Smooth muscle cell (in vitro differentiated cells): ENCODE data around the gene ZSCAN1. TPM values are rescaled to one million over a fixed set of nuclear protein-coding genes. Genes with fewer than 3 reads are reported as not detected.
A peak's percentile ranks its signal among the peaks of the same experiment; 100 is the strongest.
"Not testable (repeated sequence)": the region's sequence is repeated elsewhere in the genome, so short reads cannot be mapped to it uniquely, and the experiment has no call there.

Experiments used
- DNase-seq: peaks from one replicate; lab custom pipeline; 2025; ENCODE audit not compliant: unreplicated experiment; lab: John Stamatoyannopoulos, UW
- H2AFZ ChIP-seq: fragments of 200-600 bp; sonication (generic); 2 replicates; pipeline ENCODE4 v1.6.0; 2016; ENCODE audit warnings: antibody characterized with exemption, low read depth, mild to moderate bottlenecking
- H3F3A ChIP-seq: fragments of 200-600 bp; sonication (generic); 2 replicates; pipeline ENCODE4 v1.6.0; 2017; ENCODE audit warnings: antibody characterized with exemption, low read depth
- H3K27ac ChIP-seq: fragments of 200-600 bp; sonication (generic); 2 replicates; pipeline ENCODE4 v1.5.1; 2016; ENCODE audit warnings: low read depth, mild to moderate bottlenecking
- H3K27me3 ChIP-seq: fragments of 200-600 bp; sonication (generic); 2 replicates; pipeline ENCODE4 v1.6.1; 2016; ENCODE audit warnings: low read depth, mild to moderate bottlenecking
- H3K36me3 ChIP-seq: fragments of 200-600 bp; sonication (generic); 2 replicates; pipeline ENCODE4 v1.5.1; 2016; ENCODE audit warnings: low read depth
- H3K4me1 ChIP-seq: fragments of 200-600 bp; sonication (generic); 2 replicates; pipeline ENCODE4 v1.5.1; 2016; ENCODE audit warnings: low read depth
- H3K4me2 ChIP-seq: fragments of 200-600 bp; sonication (generic); 2 replicates; pipeline ENCODE4 v1.6.0; 2016; ENCODE audit warnings: mild to moderate bottlenecking
- H3K4me3 ChIP-seq: fragments of 200-600 bp; sonication (generic); 2 replicates; pipeline ENCODE4 v1.5.1; 2016; ENCODE audit warnings: mild to moderate bottlenecking
- H3K79me2 ChIP-seq: fragments of 200-600 bp; sonication (generic); 2 replicates; pipeline ENCODE4 v1.6.0; 2016; ENCODE audit warnings: low read depth, mild to moderate bottlenecking
- H3K9ac ChIP-seq: fragments of 200-600 bp; sonication (generic); 2 replicates; pipeline ENCODE4 v1.6.0; 2016; ENCODE audit warnings: low read depth
- H3K9me3 ChIP-seq: fragments of 200-600 bp; sonication (generic); replicated peaks from 2 replicates; pipeline ENCODE4 v1.5.1; 2016; ENCODE audit warnings: low read depth
- H4K20me1 ChIP-seq: fragments of 200-600 bp; sonication (generic); 2 replicates; pipeline ENCODE4 v1.6.0; 2016; ENCODE audit warnings: low read depth
- WGBS: methylation state at CpG from one replicate; pipeline ENCODE4 v1.1.7; 2016; ENCODE audit warnings: low lambda C conversion rate; 5-methylcytosine and 5-hydroxymethylcytosine counted together
- polyA plus RNA-seq: library from polyadenylated mRNA; unstranded; fragments of >200 nt; fragmentation: Nextera tagmentation; extraction: Ambion mirVana; gene quantifications from 2 replicates; pipeline ENCODE4 v1.2.1, GENCODE V29; 2016
- total RNA-seq: library from RNA; depleted of rRNA; stranded (reverse); fragments of >200 nt; gene quantifications from 2 replicates; pipeline ENCODE4 v1.2.3, GENCODE V29; 2014
- TF ChIP-seq, protein P1 (sequence below): fragments of 200-600 bp; sonication (generic); IDR thresholded peaks from 2 replicates; pipeline ENCODE4 v1.5.1; 2017; ENCODE audit warnings: borderline replicate concordance, mild to moderate bottlenecking, antibody characterized with exemption; ENCODE audit not compliant: insufficient read depth, poor library complexity, severe bottlenecking

ZSCAN1 gene
- total and polyA plus RNA-seq, 2 experiments from 2014 or later = 0.94 TPM; not detected in 1

DNA sequence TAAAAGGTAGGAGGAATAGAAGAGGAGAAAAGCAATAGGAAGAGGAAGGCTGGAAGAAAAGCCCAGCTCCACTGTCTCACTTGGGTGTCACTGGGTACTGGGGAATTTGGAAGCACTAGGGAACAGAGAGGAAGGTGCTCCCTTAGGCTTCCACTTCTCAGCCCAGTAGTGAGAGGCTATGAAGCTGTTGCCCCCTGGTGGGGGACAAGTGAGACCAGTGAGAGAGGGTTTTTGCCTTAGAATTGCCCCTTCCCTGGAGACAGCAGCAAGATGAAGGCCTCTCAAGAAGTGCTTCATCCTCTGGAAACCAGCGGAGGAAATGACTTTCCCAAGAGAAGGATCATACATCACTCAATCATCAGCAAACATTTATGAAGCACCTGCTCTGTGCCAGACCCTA, 26.5 kb upstream of the ZSCAN1 start:
- H3K27me3 ChIP-seq = no peaks in the 10 kb centered on the region
- H3F3A ChIP-seq = no peaks in the 10 kb centered on the region
- DNase-seq = no peak
- no peaks in the 10 kb centered on the region for H3K4me1 ChIP-seq
- no peaks in the 10 kb centered on the region for H4K20me1 ChIP-seq
- peaks cover 34% of the 10 kb centered on the region for H3K36me3 ChIP-seq
- no peak overlapping the region for H3K4me3 ChIP-seq
- no peak overlapping the region for H3K9ac ChIP-seq
- H3K27ac ChIP-seq = no peak overlapping the region
- TF ChIP-seq, protein P1, sequence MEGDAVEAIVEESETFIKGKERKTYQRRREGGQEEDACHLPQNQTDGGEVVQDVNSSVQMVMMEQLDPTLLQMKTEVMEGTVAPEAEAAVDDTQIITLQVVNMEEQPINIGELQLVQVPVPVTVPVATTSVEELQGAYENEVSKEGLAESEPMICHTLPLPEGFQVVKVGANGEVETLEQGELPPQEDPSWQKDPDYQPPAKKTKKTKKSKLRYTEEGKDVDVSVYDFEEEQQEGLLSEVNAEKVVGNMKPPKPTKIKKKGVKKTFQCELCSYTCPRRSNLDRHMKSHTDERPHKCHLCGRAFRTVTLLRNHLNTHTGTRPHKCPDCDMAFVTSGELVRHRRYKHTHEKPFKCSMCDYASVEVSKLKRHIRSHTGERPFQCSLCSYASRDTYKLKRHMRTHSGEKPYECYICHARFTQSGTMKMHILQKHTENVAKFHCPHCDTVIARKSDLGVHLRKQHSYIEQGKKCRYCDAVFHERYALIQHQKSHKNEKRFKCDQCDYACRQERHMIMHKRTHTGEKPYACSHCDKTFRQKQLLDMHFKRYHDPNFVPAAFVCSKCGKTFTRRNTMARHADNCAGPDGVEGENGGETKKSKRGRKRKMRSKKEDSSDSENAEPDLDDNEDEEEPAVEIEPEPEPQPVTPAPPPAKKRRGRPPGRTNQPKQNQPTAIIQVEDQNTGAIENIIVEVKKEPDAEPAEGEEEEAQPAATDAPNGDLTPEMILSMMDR = no peak
- no peak overlapping the region for H3K4me2 ChIP-seq
- H3K79me2 ChIP-seq = peaks cover 12% of the 10 kb centered on the region
- WGBS = 100% methylated on average over 1 of the region's 1 CpG
- no peak overlapping the region for H2AFZ ChIP-seq
- H3K9me3 ChIP-seq = peaks cover 15% of the 10 kb centered on the region

- not testable (repeated sequence) for H3K4me1 ChIP-seq, DNase-seq, H4K20me1 ChIP-seq, H2AFZ ChIP-seq, H3K9ac ChIP-seq, H3K79me2 ChIP-seq, H3F3A ChIP-seq, H3K27me3 ChIP-seq
- H3K27ac ChIP-seq = peak overlapping the region; percentile 38
- WGBS = 71% methylated on average over 10 of the region's 10 CpGs
- H3K4me3 ChIP-seq = peak overlapping the region; percentile 34
- H3K36me3 ChIP-seq = peaks cover 34% of the 10 kb centered on the region
- H3K4me2 ChIP-seq = peak overlapping the region; percentile 48
- peaks cover 15% of the 10 kb centered on the region for H3K9me3 ChIP-seq
These were observed 24.9 kb upstream of the ZSCAN1 start for GRCh38 chr19:58008877-58009276.

- WGBS = 63% methylated on average over 21 of the region's 21 CpGs
- H3F3A ChIP-seq = no peaks in the 10 kb centered on the region
- H4K20me1 ChIP-seq = no peaks in the 10 kb centered on the region
- H3K79me2 ChIP-seq = no peaks in the 10 kb centered on the region
- H3K27me3 ChIP-seq = no peaks in the 10 kb centered on the region
- TF ChIP-seq, protein P1 = no peak
- no peak overlapping the region for H3K9ac ChIP-seq
- H3K36me3 ChIP-seq = peaks cover 33% of the 10 kb centered on the region
- peak overlapping the region; percentile 48 for H3K4me2 ChIP-seq
- DNase-seq = no peak
- peak overlapping the region; percentile 34 for H3K4me3 ChIP-seq
- H2AFZ ChIP-seq = no peak overlapping the region
- H3K9me3 ChIP-seq = peaks cover 15% of the 10 kb centered on the region
- H3K4me1 ChIP-seq = no peaks in the 10 kb centered on the region
- H3K27ac ChIP-seq = peak overlapping the region; percentile 38
These were observed 24.5 kb upstream of the ZSCAN1 start for GRCh38 chr19:58009301-58009665.

- H3F3A ChIP-seq = no peaks in the 10 kb centered on the region
- TF ChIP-seq, protein P1 = no peak
- H2AFZ ChIP-seq = no peak overlapping the region
- H4K20me1 ChIP-seq = no peaks in the 10 kb centered on the region
- H3K27ac ChIP-seq = peak overlapping the region; percentile 38
- no peaks in the 10 kb centered on the region for H3K79me2 ChIP-seq
- 62% methylated on average over 41 of the region's 41 CpGs for WGBS
- H3K4me1 ChIP-seq = no peaks in the 10 kb centered on the region
- H3K4me3 ChIP-seq = peak overlapping the region; percentile 34
- no peak for DNase-seq
- H3K36me3 ChIP-seq = peaks cover 28% of the 10 kb centered on the region
- peak overlapping the region; percentile 69 for H3K4me2 ChIP-seq
- no peak overlapping the region for H3K9ac ChIP-seq
- no peaks in the 10 kb centered on the region for H3K27me3 ChIP-seq
- peaks cover 15% of the 10 kb centered on the region for H3K9me3 ChIP-seq
These were observed 24.0 kb upstream of the ZSCAN1 start for GRCh38 chr19:58009666-58010301.
